OCI-LY7 (cell line): Measurements from ENCODE around the gene NAA15. TPM values are rescaled to one million over a fixed set of nuclear protein-coding genes. Genes with fewer than 3 reads are reported as not detected.
A peak's percentile ranks its signal among the peaks of the same experiment; 100 is the strongest.
"Not testable (repeated sequence)": the region's sequence is repeated elsewhere in the genome, so short reads cannot be mapped to it uniquely, and the experiment has no call there.

Source experiments
- BruUV-seq: library from RNA; stranded (reverse); fragments of 400-500 nt; replicated peaks from 2 replicates; lab custom pipeline; 2021; lab: Mats Ljungman, UMichigan
- CTCF ChIA-PET: fragments of 300-600 bp; sonication (Branson Sonifier 250); formaldehyde crosslinking; loops from one replicate; lab custom pipeline; 2022; ENCODE audit warnings: antibody characterized with exemption; ENCODE audit not compliant: unreplicated experiment; lab: Charles Lee
- POLR2A ChIA-PET: fragments of 300-600 bp; sonication (Branson Sonifier 250); formaldehyde crosslinking; loops from one replicate; lab custom pipeline; 2022; ENCODE audit warnings: antibody characterized with exemption; lab: Charles Lee
- DNase-seq: peaks from one replicate; pipeline ENCODE4 v3.0.0-alpha.2; 2015; ENCODE audit warnings: low spot score
- H2AFZ ChIP-seq: fragments of 200-600 bp; sonication (generic), shearing (Covaris generic); 2 replicates; pipeline ENCODE4 v1.6.1; 2014; ENCODE audit warnings: mild to moderate bottlenecking, antibody characterized with exemption, low read length, moderate library complexity
- H3K27ac ChIP-seq: fragments of 200-600 bp; sonication (generic); 2 replicates; pipeline ENCODE4 v1.5.1; 2014; ENCODE audit warnings: mixed run types, low read depth, mild to moderate bottlenecking, moderate library complexity, low read length, inconsistent platforms; ENCODE audit not compliant: poor library complexity, severe bottlenecking
- H3K36me3 ChIP-seq: fragments of 200-600 bp; sonication (generic); 2 replicates; pipeline ENCODE4 v1.6.1; 2014; ENCODE audit warnings: mild to moderate bottlenecking, antibody characterized with exemption, low read length, moderate library complexity, mixed read lengths; ENCODE audit not compliant: insufficient read depth
- H3K4me1 ChIP-seq: fragments of 200-600 bp; sonication (generic); 2 replicates; pipeline ENCODE4 v1.5.1; 2014; ENCODE audit warnings: mild to moderate bottlenecking, low read length; ENCODE audit not compliant: insufficient read depth, poor library complexity, severe bottlenecking
- H3K4me2 ChIP-seq: fragments of 200-600 bp; sonication (generic); 2 replicates; pipeline ENCODE4 v1.6.1; 2014; ENCODE audit warnings: mild to moderate bottlenecking, low read length
- H3K4me3 ChIP-seq: fragments of 200-600 bp; sonication (generic); 2 replicates; pipeline ENCODE4 v1.5.1; 2014; ENCODE audit warnings: mild to moderate bottlenecking, low read depth, low read length; ENCODE audit not compliant: poor library complexity, severe bottlenecking
- H3K79me2 ChIP-seq: fragments of 200-600 bp; sonication (generic); 2 replicates; pipeline ENCODE4 v1.6.1; 2016; ENCODE audit warnings: low read depth, mild to moderate bottlenecking, low read length, moderate library complexity, mixed read lengths; ENCODE audit not compliant: insufficient read depth
- H3K9me2 ChIP-seq: fragments of 200-600 bp; sonication (generic); 2 replicates; pipeline ENCODE4 v1.6.1; 2016; ENCODE audit warnings: mild to moderate bottlenecking, low read length, mixed read lengths; ENCODE audit not compliant: insufficient read depth
- H3K9me3 ChIP-seq: fragments of 200-600 bp; sonication (generic); 2 replicates; pipeline ENCODE4 v1.6.1; 2014; ENCODE audit warnings: mild to moderate bottlenecking, mixed run types, low read length, mixed read lengths
- H4K20me1 ChIP-seq: fragments of 200-600 bp; sonication (generic); 2 replicates; pipeline ENCODE4 v1.6.1; 2014; ENCODE audit warnings: mild to moderate bottlenecking, antibody characterized with exemption, low read length, moderate library complexity, mixed read lengths; ENCODE audit not compliant: insufficient read depth
- CTCF ChIP-seq: fragments of 200-600 bp; sonication (generic); conservative IDR thresholded peaks from 2 replicates; pipeline ENCODE4 v1.5.1; 2014; ENCODE audit warnings: mild to moderate bottlenecking, antibody characterized with exemption, low read length, moderate library complexity, mixed read lengths
- EZH2phosphoT487 ChIP-seq: fragments of 200-600 bp; sonication (generic); IDR thresholded peaks from 2 replicates; pipeline ENCODE4 v1.6.1; 2018; ENCODE audit warnings: low read depth, borderline replicate concordance, mild to moderate bottlenecking, mixed run types, antibody characterized with exemption, low read length, moderate library complexity, mixed read lengths
- intact Hi-C: fragments of 100-400 bp; cut with micrococcal nuclease; formaldehyde crosslinking; loops from one replicate; pipeline ENCODE4 v1.10.0; 2022; ENCODE audit not compliant: unreplicated experiment
- total RNA-seq, 2 experiments: library from RNA; depleted of rRNA in 1 of 2; stranded (reverse); fragments of >200 nt in 1 of 2; shearing (Covaris generic) in 1 of 2; gene quantifications; 2 replicates each; pipeline ENCODE4 v1.2.3, GENCODE V29; 2014 to 2022

The NAA15 gene
- total RNA-seq, 2 experiments from 2014 or later, result 45.3 to 95.9 TPM

GRCh38 chr4:139410312-139410711 is 109.0 kb downstream of the NAA15 start:
- Histone ChIP-seq H4K20me1 (no peaks in the 10 kb centered on the region), H3K27ac (no peak overlapping the region), H2AFZ (no peak overlapping the region), H3K9me2 (no peaks in the 10 kb centered on the region), H3K4me1 (no peaks in the 10 kb centered on the region), H3K4me2 (no peak overlapping the region), H3K79me2 (no peaks in the 10 kb centered on the region), H3K4me3 (no peak overlapping the region), H3K9me3 (no peaks in the 10 kb centered on the region; the same call in 1 of the 2 replicates), H3K36me3 (peaks cover 18% of the 10 kb centered on the region)
- no TSS peak for BruUV-seq
- no peak for DNase-seq
- intact Hi-C loops, result no loop called here
- ChIA-PET CTCF (no interaction called here), POLR2A (no interaction called here)
- TF ChIP-seq CTCF (no peak), EZH2phosphoT487 (no peak)

GRCh38 chr4:139414671-139415210 is 113.4 kb downstream of the NAA15 start:
- CTCF ChIA-PET, H3K27ac ChIP-seq, H3K4me3 ChIP-seq, H3K4me1 ChIP-seq, H3K79me2 ChIP-seq, H3K4me2 ChIP-seq, H4K20me1 ChIP-seq, H3K9me2 ChIP-seq, H2AFZ ChIP-seq, BruUV-seq, H3K9me3 ChIP-seq: not testable (repeated sequence)
- intact Hi-C loops, result loop anchor here (5.0 kb wide), 1 partner anchor 243 kb away; no protein-coding TSS in a partner anchor
- peaks cover 39% of the 10 kb centered on the region for H3K36me3 ChIP-seq
- POLR2A ChIA-PET, result interaction anchor here (1.2 kb wide), 1 partner anchor 9 kb away, joined by 3 read pairs; no protein-coding TSS in a partner anchor
- DNase-seq, result peak; percentile 20

- Histone ChIP-seq H3K27ac (no peak overlapping the region), H3K4me1 (peaks cover 5% of the 10 kb centered on the region), H3K9me2 (no peaks in the 10 kb centered on the region), H3K9me3 (no peaks in the 10 kb centered on the region; the same call in 1 of the 2 replicates), H3K4me3 (no peak overlapping the region), H2AFZ (no peak overlapping the region), H3K4me2 (no peak overlapping the region), H3K79me2 (no peaks in the 10 kb centered on the region), H3K36me3 (peaks cover 42% of the 10 kb centered on the region), H4K20me1 (no peaks in the 10 kb centered on the region)
- TF ChIP-seq CTCF (peak; percentile 95), EZH2phosphoT487 (no peak)
- no TSS peak for BruUV-seq
- ChIA-PET POLR2A (no interaction called here), CTCF (no interaction called here)
- DNase-seq, result peak; percentile 67
- intact Hi-C loops, result loop anchor here (1.0 to 5.0 kb wide), 3 partner anchors 37 to 241 kb away; no protein-coding TSS in a partner anchor
Observed at GRCh38 chr4:139416073-139416673, 114.9 kb downstream of the NAA15 start.
